Amniotic stem cell (primary cell): ENCODE results near the gene ZNF3.

Experiments
- DNase-seq: peaks from one replicate; lab custom pipeline; 2025; lab: John Stamatoyannopoulos, UW

ZNF3 gene

DNA sequence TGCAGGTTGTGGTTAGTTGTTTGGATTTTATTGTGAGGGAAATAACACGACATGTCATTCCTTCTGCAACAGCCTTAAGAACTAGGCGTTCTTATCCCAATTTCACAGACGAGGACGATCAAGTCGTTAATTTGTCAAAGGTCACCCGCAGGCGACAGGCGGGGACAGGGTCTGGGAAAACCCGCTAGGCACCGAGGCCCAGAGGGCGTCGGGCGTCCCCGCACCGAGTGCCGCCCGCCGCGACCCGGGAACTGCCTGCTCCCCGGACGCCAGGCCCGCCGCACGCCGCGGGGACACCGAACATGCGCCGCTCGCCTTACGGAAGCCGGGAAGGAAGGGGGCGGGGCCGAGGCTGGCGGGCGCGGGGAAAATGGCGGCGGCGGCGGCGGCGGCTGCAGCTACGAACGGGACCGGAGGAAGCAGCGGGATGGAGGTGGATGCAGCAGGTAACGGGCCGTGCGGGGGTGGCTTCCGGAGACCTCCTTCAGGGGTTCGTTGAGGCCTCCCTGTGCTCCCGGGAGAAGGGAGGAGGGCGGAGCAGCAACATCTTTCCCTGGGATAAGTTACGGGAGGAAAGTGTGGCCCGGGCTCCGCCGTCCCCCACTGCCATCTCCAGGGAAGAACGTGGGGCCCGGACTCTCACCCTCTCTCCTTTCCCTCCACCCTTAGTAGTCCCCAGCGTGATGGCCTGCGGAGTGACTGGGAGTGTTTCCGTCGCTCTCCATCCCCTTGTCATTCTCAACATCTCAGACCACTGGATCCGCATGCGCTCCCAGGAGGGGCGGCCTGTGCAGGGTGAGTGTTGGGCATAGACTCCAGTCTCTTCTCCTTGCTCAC, 7.3 kb upstream of the ZNF3 start, which contains the start of gene COPS6:
Gene COPS6 (plus strand): TSS at position 349 of the 837 bp plus-strand sequence. CDS start 22 bp downstream, at position 371.
- no peak for DNase-seq

DNA sequence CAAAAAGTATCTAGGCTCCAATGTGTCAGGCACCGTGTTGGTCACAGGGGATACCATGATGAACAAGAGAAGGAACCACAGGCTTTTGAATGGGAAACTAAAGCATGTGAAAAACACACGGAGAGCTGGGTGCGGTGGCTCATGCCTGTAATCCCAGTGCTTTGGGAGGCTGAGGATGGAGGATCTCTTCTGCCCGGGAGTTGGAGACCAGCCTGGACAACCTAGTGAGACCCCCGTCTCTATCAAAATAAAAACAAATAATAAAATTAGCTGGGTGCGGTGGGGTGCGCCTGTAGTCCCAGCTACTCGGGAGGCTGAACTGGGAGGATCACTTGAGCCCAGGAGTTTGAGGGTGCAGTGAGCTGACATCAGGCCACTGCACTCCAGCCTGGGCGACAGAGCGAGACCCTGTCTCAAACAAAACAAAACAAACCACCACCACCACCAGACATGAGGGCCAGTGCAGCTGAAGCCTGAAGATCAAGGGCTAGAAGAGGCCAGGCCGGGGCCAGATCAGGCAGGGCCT, 6.6 kb upstream of the ZNF3 start:
- no peak for DNase-seq

DNA sequence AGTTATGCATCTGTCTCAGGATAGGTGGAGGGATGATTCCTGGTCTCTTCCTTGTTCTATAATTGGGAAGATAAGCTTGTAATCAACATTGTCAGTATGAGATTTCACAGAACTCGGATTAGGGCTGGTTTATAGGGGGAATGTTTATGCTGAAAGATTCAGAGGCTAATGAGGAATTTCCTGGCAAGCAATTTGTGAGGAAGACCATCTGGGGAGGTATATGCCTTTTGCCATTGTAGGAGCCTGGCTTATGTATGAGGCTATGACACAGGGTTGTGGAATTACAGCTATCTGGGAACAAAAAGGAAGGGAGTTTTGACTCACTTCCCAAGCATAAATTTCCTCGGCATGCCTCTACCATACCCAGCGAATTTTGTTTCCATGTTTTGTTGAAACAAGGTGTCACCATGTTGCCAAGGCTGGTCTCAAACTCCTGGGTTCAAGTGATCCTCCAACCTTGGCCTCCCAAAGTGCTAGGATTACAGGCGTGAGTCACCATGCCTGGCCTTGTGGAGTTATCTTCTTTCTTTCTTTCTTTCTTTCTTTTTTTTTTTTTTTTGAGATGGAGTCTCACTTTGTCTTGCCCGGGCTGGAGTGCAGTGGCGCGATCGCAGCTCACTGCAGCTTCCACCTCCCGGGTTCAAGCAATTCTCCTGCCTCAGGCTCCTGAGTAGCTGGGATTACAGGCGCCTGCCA, 5.7 kb upstream of the ZNF3 start:
- DNase-seq: peak; percentile 80

DNA sequence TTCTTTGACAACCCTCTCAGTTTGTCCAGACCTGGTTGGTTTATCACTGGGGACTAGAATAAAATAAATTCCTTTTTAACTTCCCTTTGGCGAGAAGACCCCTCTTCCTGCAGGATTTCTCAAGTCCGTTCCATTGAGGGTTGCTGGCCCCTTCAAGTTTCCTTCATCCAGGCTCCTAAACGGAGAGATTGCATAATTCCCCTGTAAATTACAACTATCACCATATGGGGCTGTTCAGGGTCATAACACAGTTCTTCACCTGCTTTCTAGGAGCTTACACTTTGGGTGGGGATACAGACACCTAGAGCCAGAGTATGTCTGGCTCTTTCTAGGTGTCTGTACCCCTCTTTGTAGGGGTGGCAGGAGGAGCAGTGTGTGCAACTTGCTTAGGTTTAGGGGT, 4.0 kb upstream of the ZNF3 start:
- no peak for DNase-seq

DNA sequence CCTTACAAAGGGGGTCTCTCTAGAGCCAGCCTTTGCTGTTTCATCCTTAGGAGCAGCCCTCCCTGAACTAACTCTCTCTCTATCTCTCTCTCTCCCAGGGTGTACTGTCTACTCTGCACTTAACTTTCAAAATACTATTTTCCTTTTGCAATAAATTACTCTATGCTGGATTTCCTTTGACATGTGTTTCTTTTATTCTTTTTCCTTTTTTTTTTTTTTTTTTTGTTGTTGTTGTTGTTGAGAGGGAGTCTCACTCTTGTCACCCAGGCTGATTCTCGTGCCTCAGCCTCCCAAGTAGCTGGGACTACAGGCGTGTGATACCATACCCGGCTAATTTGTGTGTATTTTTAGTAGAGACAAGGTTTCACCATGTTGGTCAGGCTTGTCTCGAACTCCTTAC, 1.5 kb upstream of the ZNF3 start:
- no peak for DNase-seq

DNA sequence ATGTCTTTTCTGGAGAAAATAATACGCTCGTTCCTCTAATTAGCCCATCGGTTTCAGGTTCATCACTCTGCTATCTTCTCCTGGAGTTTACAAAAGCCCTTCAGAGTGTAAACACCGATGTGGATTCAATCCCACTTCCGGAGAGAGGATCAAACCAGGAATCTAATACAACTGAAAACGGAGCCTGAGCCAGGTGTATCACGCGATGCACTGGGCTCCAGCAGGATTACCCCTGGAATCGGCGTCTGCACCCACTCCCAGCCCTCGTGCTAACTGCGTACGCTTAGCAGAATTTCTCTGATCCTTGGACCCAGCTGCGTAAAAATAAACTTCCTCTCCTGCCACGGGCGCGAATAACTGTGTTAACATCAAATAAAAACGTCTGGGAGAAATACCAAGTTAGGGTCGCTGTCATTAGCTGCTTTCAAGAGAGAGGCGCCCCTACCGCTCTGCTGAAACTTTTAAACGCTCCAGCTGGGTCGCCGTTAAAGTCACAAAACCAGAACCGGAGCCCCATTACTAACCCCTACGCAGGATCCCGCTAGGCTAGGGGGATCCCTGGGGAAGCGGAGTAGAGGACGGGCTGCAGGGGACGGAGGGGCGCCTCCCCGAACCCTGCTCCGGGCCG, 502 bp downstream of the ZNF3 start:
- DNase-seq: no peak

DNA sequence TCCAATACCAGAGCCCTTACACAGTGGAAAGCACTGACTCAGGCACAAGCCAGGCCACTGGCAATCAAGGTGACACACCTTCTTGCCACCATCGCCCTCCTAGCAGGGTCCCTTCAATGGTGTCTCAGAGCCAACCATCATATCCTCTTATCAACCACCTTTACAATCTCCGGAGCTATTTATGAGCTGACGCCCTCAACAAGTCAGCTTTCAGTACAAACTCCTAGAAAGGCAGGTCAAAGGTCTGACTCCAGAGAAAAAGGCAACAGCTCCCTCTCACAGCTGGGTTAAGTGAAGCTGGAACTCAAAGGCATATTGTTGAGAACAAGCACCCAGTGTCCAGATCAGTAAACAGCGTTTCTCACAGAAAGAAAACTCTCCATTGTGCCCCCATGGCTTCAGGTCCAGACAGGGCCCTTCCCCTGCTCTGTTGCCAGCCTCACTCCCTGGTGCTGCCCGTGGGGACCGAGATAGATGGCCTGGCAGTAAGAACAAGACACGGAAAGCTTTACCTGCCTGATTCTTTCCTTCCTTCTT, 2.4 kb downstream of the ZNF3 start:
- DNase-seq: no peak

DNA sequence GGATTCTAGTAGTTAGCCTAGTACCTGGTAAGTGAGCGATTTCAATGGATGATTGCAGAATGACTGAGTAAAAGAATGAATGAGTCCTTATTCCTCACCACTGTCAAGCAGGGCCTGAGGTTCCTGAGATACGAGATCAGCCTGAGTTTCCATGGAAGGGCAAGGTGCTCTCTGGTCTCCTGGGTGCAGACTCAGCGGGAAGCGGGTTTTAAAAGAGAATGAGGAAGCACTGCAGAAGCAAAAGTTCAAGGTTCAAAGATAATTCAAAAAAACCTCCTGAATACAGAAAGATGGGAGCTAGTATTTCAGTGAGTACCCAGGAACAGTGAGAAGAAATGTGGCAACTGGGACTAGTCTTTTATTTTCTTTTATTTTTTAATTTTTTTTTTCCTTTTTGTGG, 4.3 kb downstream of the ZNF3 start:
- DNase-seq: no peak

DNA sequence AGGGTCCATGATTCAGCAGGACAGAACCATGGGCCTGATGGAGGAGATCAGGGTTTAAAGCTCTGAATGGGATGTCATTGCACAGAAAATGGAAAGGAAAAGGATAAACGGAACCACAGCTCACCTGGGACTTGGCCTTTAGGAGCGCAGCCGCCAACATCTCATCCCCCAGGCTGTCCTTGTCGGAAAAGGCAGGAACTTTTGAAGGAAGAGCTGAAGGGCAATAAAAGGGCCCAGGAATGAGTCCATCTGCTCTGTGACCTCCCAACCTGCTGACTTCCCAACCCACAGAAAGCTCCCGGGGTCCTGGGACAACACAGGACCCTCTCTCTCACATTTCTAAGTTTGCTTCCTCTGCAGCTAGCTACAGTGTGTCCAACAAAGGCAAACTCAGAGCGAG, 6.1 kb downstream of the ZNF3 start:
- DNase-seq: no peak

DNA sequence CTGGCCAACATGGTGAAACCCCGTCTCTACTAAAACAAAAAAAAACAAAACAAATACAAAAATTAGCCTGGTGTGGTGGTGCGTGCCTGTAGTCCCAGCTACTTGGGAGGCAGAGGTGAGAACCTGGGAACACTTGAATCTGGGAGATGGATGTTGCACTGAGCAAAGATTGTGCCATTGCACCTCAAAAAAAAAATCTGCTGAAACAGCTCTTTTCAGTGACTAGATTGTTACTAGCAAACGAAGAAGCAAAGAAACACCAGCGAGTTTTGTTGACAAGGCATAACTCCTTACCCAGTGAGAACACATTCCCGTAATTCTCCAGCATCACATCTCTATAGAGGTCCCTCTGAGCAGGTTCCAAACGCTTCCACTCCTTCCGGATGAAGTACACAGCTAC, 6.7 kb downstream of the ZNF3 start:
- DNase-seq: no peak

DNA sequence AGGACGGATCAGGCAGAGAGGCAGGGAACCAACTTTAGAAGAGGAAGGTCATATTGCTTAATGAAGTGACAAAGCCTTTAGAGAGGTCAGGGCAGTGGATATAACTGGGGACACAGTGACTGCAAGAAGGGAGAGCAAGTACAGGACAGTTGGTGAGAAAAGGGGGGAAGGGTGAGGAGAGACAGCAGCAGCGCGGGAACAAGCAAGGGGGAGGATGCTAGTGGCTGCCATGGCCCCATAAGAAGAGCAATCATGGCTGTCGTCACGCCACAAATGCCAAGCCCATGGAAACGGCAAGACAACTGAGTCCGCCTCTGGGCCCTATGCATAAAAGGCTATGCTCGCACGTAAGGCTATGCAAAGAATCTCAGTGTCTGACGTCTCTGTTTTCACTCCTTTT, 9.1 kb downstream of the ZNF3 start:
- no peak for DNase-seq

DNA sequence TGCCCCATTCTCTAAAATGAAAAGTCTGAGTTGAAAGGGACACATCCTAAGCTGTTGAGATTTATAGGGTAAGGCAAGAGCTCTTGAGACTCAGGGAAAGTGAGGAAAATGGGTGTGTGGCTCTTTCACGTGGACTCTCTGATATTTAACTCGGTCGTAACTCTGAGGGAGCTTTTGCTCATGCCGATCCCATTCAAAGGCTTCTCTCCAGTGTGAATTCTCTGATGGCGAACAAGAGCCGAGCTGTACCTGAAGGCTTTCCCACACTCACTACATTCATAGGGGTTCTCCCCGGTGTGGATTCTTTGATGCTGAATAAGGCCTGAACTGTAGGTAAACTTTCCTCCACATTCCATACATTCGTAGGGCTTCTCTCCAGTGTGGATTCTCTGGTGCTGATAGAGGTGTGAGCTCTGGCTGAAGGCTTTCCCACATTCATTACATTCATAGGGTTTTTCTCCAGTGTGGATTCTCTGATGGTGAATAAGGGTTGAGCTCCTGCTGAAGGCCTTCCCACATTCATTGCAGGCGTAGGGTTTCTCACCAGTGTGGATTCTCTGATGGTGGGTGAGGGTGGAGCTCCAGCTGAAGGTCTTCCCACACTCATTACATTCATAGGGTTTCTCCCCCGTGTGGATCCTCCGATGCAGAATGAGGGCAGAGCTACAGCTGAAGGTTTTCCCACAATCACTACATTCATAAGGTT, 10.4 kb downstream of the ZNF3 start:
- no peak for DNase-seq

DNA sequence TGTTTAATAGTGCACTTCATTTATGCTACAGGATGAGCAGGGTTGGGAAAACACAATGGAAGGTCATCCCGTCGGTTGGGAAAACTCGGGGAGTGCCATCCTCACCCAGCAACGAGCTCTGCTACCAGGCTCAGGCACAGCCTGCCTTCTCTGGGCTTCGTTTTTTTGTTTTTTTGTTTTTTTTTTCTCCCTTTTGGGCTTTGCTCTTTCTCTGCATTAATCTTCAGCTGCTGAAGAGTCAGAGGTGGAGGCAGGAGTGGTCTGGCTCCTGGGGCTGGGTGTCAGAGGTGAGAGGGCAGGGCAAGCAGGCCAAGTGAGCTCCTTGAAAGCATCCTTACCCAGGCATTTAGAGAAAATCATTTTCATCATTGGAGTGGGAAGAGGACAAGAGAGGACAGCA, 11.5 kb downstream of the ZNF3 start:
- DNase-seq: no peak

DNA sequence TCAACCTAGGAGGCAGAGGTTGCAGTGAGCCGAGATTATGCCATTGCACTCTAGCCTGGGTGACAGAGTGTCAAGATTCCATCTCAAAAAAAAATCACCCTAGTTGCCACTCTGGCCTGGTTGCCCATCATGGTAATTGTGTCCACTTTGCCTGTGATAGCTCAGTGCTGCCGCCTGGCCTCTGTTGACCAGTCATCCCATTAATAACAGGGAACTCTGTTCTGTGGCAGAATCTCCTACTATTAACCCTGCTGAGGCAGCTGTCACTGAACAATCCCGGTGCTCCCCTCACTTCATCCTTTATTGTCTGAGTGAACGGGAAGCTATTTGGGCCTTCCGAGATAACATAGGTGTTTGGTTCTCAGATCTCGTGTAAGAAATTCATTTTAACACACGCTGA, 14.6 kb downstream of the ZNF3 start:
- DNase-seq: no peak

DNA sequence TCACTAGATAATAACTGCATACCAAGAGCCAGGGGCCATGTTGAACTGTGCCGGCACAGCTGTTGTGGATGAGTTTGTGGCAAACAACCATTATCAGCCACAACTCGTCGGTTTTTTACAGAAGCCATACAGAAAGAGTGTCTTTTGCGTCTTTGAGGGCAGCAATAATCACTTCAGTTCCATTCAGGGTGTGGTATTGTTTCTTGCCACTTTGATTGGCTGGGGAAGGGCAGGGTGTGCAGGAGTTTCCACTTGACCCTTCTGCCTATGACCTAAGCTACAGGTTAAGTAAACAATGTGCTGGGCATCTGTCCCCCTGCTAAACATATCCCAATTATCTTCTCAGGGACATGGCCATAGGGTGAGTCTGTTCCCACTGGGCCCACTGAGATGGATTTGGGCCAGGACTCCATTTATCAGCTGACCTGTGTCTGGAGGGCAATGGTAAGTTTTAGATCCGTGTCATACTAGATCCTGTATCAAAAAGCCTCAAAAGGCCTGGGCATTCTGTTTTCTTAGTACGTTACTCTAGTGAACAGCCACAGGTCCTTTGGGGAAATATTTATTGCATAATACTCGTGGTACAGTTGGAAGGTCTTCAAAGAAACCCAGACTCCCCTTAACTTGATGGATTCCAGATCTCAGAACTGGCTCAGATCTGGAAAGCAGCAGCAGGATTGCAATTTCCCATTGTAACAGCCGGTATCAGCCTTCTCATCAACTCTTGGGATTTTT, 15.9 kb downstream of the ZNF3 start:
- DNase-seq: no peak

DNA sequence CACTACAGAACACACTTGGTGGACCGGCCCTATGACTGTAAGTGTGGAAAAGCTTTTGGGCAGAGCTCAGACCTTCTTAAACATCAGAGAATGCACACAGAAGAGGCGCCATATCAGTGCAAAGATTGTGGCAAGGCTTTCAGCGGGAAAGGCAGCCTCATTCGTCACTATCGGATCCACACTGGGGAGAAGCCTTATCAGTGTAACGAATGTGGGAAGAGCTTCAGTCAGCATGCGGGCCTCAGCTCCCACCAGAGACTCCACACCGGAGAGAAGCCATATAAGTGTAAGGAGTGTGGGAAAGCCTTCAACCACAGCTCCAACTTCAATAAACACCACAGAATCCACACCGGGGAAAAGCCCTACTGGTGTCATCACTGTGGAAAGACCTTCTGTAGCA, 17.4 kb downstream of the ZNF3 start:
- DNase-seq: no peak

DNA sequence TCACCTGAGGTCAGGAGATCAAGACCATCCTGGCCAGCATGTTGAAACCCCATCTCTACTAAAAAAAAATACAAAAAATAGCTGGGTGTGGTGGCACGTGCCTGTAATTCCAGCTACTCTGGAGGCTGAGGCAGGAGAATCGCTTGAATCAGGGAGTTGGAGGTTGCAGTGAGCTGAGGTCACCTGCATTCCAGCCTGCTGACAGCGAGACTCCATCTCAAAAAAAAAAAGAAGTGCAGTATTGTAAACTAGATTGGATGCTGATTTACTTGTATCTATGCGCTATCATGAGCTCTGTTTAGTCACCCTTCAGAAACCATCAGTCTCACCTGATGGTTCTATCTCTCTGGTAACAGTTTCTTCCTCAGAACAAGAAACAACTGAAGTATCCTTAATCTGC, 18.1 kb downstream of the ZNF3 start:
- no peak for DNase-seq

DNA sequence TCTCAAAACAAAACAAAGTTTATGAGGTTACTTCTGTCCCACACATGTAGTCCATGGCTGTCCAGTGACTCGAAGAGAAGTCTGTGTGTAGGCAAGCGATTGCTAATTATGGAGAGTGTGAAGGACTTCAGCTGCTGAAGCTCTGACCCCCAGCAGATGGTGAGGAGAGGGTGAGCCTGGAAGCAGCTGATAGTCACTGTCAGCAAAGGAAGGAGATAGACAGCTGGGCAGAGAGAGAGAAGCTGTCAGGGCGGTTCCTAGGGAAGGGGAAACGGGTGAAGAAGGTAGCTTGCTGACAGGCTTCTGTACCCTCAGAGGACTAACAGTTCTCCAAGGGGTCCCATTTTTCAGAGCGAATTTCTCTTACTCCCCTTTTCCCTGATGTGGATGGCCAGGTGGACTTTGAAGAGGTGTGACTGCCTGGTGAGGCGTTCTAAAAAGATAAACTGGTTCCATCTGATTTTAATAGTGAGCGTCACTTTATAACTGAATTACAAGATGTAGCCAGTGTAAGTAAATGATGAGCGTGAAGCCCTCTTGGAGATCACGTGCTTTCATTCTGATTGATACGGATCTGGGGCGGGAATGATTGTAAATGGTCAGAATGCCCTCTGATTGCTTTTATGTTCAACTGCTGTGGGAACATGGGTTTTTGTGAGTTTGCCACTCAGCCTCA, 19.9 kb downstream of the ZNF3 start:
- no peak for DNase-seq

DNA sequence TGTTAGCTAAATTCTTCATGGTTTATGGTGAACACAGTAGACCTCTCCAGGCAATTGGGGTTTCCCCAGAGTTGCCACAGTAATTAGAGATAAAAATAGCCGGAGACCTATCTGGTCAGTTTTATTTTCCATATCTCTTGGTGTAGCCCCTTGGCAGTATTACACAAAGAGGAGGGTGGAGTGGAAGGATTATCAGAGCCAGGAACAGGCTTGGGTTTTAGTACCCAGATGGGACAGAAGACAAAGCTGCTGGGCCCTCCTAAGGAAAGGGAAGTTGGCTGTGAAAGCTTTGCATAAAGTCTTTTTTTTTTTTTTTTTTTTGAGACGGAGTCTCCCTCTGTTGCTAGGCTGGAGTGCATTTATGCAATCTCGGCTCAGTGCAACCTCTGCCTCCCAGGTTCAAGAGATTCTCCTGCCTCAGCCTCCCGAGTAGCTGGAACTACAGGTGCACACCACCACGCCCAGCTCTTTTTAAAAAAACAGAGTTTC, 22.2 kb downstream of the ZNF3 start:
- DNase-seq: no peak

DNA sequence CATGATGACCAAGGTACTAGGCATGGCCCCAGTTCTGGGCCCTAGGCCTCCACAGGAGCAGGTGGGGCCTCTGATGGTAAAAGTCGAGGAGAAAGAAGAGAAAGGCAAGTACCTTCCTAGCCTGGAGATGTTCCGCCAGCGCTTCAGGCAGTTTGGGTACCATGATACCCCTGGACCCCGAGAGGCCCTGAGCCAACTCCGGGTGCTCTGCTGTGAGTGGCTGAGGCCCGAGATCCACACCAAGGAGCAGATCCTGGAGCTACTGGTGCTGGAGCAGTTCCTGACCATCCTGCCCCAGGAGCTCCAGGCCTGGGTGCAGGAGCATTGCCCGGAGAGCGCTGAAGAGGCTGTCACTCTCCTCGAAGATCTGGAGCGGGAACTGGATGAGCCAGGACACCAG, 24.5 kb downstream of the ZNF3 start:
- no peak for DNase-seq

DNA sequence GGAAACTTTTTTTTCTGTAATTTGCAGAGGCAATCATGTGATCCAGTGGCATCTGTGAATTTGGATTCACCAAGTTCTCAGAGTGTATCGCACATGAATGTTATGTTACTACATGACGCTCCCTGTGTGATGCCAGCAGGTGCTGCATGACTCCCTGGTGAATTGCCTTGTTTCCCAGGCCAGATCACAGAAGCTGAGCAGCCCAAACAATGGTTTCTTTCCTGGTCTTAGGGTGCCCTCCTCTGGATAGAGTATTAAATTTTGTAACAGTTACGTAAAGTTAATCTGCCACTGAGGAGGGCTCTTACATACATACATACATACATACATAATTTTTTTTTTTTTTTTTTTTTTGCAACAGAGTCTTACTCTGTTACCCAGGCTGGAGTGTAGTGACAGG, 28.3 kb downstream of the ZNF3 start:
- DNase-seq: peak; percentile 52
